RWPE2 (cell line): ENCODE data around the gene INSYN2B.

Experiments
- ATAC-seq: fragments of 200-7000 bp; cut with Tn5 transposase; 3 replicates; pipeline ENCODE4 v1.9.1; 2021; ENCODE audit warnings: low read depth
- DNase-seq: peaks from one replicate; pipeline ENCODE4 v3.0.0-alpha.2; 2020; ENCODE audit warnings: low spot score
- H3K27ac ChIP-seq: fragments of 450-650 bp; 2 replicates; pipeline ENCODE4 v1.5.1; 2017; ENCODE audit warnings: mild to moderate bottlenecking; ENCODE audit not compliant: poor library complexity, severe bottlenecking
- H3K27me3 ChIP-seq: fragments of 250-450 bp; sonication (Bioruptor Pico); 2 replicates; pipeline ENCODE4 v1.5.1; 2021; ENCODE audit warnings: mild to moderate bottlenecking, moderate library complexity; ENCODE audit not compliant: insufficient read depth, poor library complexity, severe bottlenecking
- H3K36me3 ChIP-seq: fragments of 250-450 bp; sonication (Bioruptor Pico); 2 replicates; pipeline ENCODE4 v1.5.1; 2020; ENCODE audit warnings: low read depth, mild to moderate bottlenecking, moderate library complexity
- H3K4me1 ChIP-seq: fragments of 250-450 bp; sonication (Bioruptor Pico); 2 replicates; pipeline ENCODE4 v1.5.1; 2021; ENCODE audit warnings: mild to moderate bottlenecking, moderate library complexity; ENCODE audit not compliant: insufficient read depth, poor library complexity, severe bottlenecking
- H3K4me3 ChIP-seq: fragments of 250-450 bp; sonication (Bioruptor Pico); 2 replicates; pipeline ENCODE4 v1.5.1; 2021; ENCODE audit warnings: mild to moderate bottlenecking, moderate library complexity; ENCODE audit not compliant: severe bottlenecking
- H3K9me3 ChIP-seq: fragments of 250-450 bp; sonication (Bioruptor Pico); 2 replicates; pipeline ENCODE4 v1.5.1; 2021; ENCODE audit warnings: mild to moderate bottlenecking, moderate library complexity; ENCODE audit not compliant: severe bottlenecking
- CTCF ChIP-seq: fragments of 450-650 bp; IDR thresholded peaks from one replicate; pipeline ENCODE4 v1.5.1; 2017; ENCODE audit warnings: mild to moderate bottlenecking, moderate library complexity; ENCODE audit not compliant: poor library complexity, severe bottlenecking

The INSYN2B gene

DNA sequence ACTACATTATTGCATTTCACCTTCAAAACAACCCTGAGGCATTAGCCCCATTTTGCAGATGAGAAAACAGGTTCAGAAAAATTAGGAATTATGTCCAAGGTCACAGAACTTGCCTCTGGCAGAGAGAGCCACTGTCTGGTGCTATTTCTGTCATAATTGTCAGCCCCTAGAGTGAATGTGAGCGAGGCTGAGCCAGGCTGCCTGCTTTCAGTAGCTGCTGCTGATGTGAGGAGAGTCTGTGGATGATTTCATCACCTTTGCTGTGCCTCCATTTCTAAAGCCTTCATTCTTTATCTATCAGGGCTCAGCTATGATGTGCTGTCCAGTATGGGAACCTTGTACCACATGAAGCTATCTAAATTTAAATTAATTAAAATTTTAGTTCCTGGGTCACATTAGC is 71.4 kb downstream of the INSYN2B start:
- Histone ChIP-seq H3K27me3 (no peaks in the 10 kb centered on the region), H3K4me3 (no peak overlapping the region), H3K9me3 (no peaks in the 10 kb centered on the region), H3K36me3 (no peaks in the 10 kb centered on the region), H3K4me1 (no peaks in the 10 kb centered on the region), H3K27ac (no peak overlapping the region)
- TF ChIP-seq CTCF, result no peak
- DNase-seq, result no peak
- no peak for ATAC-seq

DNA sequence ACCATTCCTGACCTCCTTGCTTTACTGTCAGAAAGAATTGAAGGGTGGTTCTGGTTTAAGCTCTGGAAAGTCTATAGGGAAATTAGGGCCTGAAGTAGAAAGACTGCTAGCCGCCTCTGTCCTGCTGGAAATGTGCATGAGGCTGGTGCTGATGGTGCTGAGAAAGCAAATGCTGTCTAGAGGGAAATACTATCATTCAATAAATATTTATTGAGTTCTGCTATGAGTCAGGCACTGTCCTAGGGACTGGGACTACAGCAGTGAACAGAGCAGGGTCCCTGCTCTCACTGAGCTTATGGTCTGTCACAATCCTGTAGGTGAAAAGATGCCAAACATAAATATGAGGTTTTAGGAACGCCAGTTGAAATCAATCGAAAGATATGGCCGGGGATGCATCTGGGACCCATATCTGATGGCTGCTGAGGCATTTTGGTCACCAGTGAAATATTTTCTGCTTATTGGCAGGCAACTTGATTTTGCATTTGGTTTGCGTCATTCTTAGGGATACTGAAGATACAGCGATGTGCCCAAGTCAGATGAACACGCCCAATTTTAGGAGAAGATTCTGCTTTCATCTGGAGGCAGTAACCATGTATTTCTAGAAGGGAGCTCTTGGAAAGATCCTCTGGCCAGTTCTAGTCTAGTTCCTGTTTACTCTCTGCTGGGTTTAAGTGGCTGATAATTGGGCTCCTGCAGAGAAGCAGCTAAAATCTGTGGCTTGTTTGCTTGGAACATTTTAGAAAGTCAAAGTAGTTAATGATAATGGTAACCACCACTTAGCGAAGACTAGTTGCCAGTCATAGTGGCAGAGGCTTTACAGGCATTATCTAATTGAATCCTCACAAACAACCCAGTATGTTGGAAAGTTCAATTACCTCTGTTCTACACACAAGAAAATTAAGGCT is 73.3 kb downstream of the INSYN2B start:
- no peak overlapping the region for H3K4me3 ChIP-seq
- H3K36me3 ChIP-seq, result no peaks in the 10 kb centered on the region
- DNase-seq (no peak), ATAC-seq (no peak)
- H3K27me3 ChIP-seq, result no peaks in the 10 kb centered on the region
- no peaks in the 10 kb centered on the region for H3K4me1 ChIP-seq
- H3K9me3 ChIP-seq, result no peaks in the 10 kb centered on the region
- TF ChIP-seq CTCF, result no peak
- no peak overlapping the region for H3K27ac ChIP-seq

DNA sequence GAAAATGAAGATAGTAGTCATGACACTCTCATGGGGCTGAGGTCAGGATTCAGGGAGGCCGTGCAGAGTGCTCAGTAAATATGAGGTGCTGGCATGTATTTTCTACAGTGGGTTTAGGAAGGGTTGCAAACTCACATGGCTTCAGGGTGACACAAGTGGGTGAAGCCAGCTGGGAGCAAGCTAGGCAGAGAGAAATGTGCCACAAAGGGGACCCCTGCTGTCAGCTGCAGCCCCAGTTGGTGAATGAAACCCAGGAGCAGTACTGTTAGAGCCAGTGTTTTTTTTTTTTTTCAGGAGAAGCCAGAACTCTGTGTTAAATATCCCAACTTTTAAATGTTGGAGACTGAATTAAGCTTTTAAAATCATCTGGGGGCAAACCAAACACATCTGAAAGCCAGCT is 75.3 kb downstream of the INSYN2B start:
- H3K27ac ChIP-seq, result no peak overlapping the region
- no peaks in the 10 kb centered on the region for H3K27me3 ChIP-seq
- no peak for ATAC-seq

DNA sequence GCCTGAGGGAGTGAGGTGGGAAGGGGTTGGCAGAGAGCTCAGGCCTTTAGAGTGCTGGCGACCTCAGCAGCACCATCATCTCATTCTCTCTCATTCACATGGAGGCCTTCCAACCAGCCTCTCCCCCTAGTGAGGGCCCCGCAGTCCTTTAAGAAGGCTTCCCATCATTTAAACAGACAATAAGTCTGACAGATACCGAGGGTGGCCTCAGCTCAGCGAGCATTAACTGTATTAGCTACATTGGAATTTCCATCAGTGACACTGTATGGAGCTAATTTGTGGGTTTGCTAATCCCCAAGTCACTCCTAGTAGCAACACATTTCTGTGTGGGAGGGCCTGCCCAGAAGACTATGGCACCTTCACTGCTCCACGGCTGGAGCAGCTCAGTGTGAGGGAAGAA is 75.8 kb downstream of the INSYN2B start:
- no peaks in the 10 kb centered on the region for H3K36me3 ChIP-seq
- no peak for ATAC-seq
- no peak for DNase-seq
- no peaks in the 10 kb centered on the region for H3K4me1 ChIP-seq
- H3K4me3 ChIP-seq, result no peak overlapping the region
- H3K27me3 ChIP-seq, result no peaks in the 10 kb centered on the region
- no peak overlapping the region for H3K27ac ChIP-seq
- TF ChIP-seq CTCF, result no peak
- H3K9me3 ChIP-seq, result no peaks in the 10 kb centered on the region

More for the DNA sequence above, 75.3 kb downstream of the INSYN2B start:
- no peaks in the 10 kb centered on the region for H3K36me3 ChIP-seq
- no peak for DNase-seq
- TF ChIP-seq CTCF, result no peak
- no peaks in the 10 kb centered on the region for H3K4me1 ChIP-seq
- no peak overlapping the region for H3K4me3 ChIP-seq
- no peaks in the 10 kb centered on the region for H3K9me3 ChIP-seq

DNA sequence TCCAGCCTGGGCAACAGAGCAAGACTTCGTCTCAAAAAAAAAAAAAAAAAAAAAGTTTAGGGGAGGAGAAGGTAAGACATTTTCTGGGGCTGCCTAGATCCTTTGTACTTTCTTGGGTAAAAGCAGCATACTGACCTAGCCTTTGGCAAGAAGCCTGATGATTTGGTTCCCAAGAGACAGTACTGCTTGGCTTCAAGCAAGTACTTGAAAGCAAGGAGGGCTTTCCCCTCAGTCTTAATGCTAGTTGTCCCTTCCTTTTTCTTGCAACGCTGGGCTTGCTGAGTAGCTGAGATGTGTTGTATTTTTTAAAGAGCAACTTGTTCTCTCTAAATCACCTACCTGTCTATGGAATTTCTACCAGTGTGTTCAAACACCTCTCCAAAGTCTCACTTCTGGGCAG is 76.2 kb downstream of the INSYN2B start:
- Histone ChIP-seq H3K4me1 (no peaks in the 10 kb centered on the region), H3K4me3 (no peak overlapping the region), H3K9me3 (no peaks in the 10 kb centered on the region), H3K36me3 (no peaks in the 10 kb centered on the region), H3K27ac (no peak overlapping the region), H3K27me3 (no peaks in the 10 kb centered on the region)
- DNase-seq, result no peak
- ATAC-seq, result no peak
- no peak for TF ChIP-seq CTCF
